Suprapubic skin (tissue), 4 donors: Measurements from ENCODE around the gene SMAD2.

ENCODE experiments used
- CTCF ChIP-seq, 2 donors: fragments of 200-600 bp in 1 of 2; fragments of 450-650 bp in 1 of 2; sonication (generic) in 1 of 2; IDR thresholded peaks; one replicate each; pipeline ENCODE4 v1.5.1; 2016 to 2019; ENCODE audit warnings: antibody characterized with exemption in 2 of 2, mild to moderate bottlenecking in 1 of 2, moderate library complexity in 1 of 2
- EP300 ChIP-seq: sonication (generic); formaldehyde crosslinking; IDR thresholded peaks from one replicate; pipeline ENCODE4 v1.6.1; 2017; ENCODE audit warnings: antibody characterized with exemption
- POLR2A ChIP-seq, 2 donors: fragments of 450-650 bp; IDR thresholded peaks; one replicate each; pipeline ENCODE4 v1.6.1; 2017; ENCODE audit warnings: antibody characterized with exemption in 2 of 2, mild to moderate bottlenecking in 2 of 2, moderate library complexity in 2 of 2
- POLR2AphosphoS5 ChIP-seq, 3 donors: sonication (generic); formaldehyde crosslinking; IDR thresholded peaks; one replicate each; pipeline ENCODE4 v1.6.1; 2017; ENCODE audit warnings: antibody characterized with exemption in 3 of 3

- no peak for TF ChIP-seq CTCF (IDR thresholded peaks at IDR 0.05)
- TF ChIP-seq EP300, result no peak
- TF ChIP-seq POLR2A (IDR thresholded peaks at IDR 0.05), result no peak
- no peak for TF ChIP-seq POLR2AphosphoS5 (IDR thresholded peaks at IDR 0.05)
These were observed 21.9 kb downstream of the SMAD2 start for GRCh38 chr18:47908592-47908991.
